BE2C (cell line): ENCODE measurements around the gene ROCK2.
"Not testable (repeated sequence)": the region's sequence is repeated elsewhere in the genome, so short reads cannot be mapped to it uniquely, and the experiment has no call there.

ENCODE experiments used
- DNase-seq: peaks from one replicate; pipeline ENCODE4 v3.0.0-alpha.2; 2020
- H3K27me3 ChIP-seq: fragments of 250-450 bp; sonication (Bioruptor Pico); 2 replicates; pipeline ENCODE4 v1.5.1; 2020; ENCODE audit warnings: mild to moderate bottlenecking
- H3K36me3 ChIP-seq: fragments of 250-450 bp; sonication (Bioruptor Pico); 2 replicates; pipeline ENCODE4 v1.5.1; 2020; ENCODE audit warnings: mild to moderate bottlenecking
- H3K4me1 ChIP-seq: fragments of 250-450 bp; sonication (Bioruptor Pico); 2 replicates; pipeline ENCODE4 v1.5.1; 2020
- H3K4me3 ChIP-seq: 2 replicates; pipeline ENCODE4 v1.5.1; 2011; ENCODE audit warnings: low read depth, low read length
- H3K9me3 ChIP-seq: fragments of 250-450 bp; sonication (Bioruptor Pico); 2 replicates; pipeline ENCODE4 v1.5.1; 2020
- CTCF ChIP-seq: IDR thresholded peaks from 2 replicates; pipeline ENCODE4 v1.5.1; 2012; ENCODE audit warnings: mild to moderate bottlenecking, low read depth, low read length

The ROCK2 gene

GRCh38 chr2:11235583-11235982 lies 108.9 kb downstream of the ROCK2 start:
- no peaks in the 10 kb centered on the region for H3K4me1 ChIP-seq

GRCh38 chr2:11234309-11234708 lies 110.1 kb downstream of the ROCK2 start:
- DNase-seq: no peak

More at GRCh38 chr2:11235583-11235982, 108.9 kb downstream of the ROCK2 start:
- Histone ChIP-seq H3K9me3 (no peaks in the 10 kb centered on the region), H3K36me3 (no peaks in the 10 kb centered on the region), H3K27me3 (no peaks in the 10 kb centered on the region), H3K4me3 (no peak overlapping the region)
- no peak for TF ChIP-seq CTCF
- no peak for DNase-seq

GRCh38 chr2:11231193-11231592 lies 113.2 kb downstream of the ROCK2 start:
- not testable (repeated sequence) for H3K4me3 ChIP-seq, H3K9me3 ChIP-seq, H3K27me3 ChIP-seq, H3K36me3 ChIP-seq, H3K4me1 ChIP-seq, DNase-seq

More at GRCh38 chr2:11234309-11234708, 110.1 kb downstream of the ROCK2 start:
- Histone ChIP-seq H3K4me3 (no peak overlapping the region), H3K27me3 (no peaks in the 10 kb centered on the region), H3K36me3 (no peaks in the 10 kb centered on the region), H3K4me1 (no peaks in the 10 kb centered on the region), H3K9me3 (no peaks in the 10 kb centered on the region)
- TF ChIP-seq CTCF: peak; percentile 25; the same call in 1 of the 2 replicates

GRCh38 chr2:11228692-11229091 lies 115.7 kb downstream of the ROCK2 start:
- Histone ChIP-seq H3K9me3 (no peaks in the 10 kb centered on the region), H3K4me3 (no peak overlapping the region), H3K36me3 (no peaks in the 10 kb centered on the region), H3K27me3 (no peaks in the 10 kb centered on the region), H3K4me1 (no peaks in the 10 kb centered on the region)
- no peak for TF ChIP-seq CTCF
- no peak for DNase-seq

- no peak for DNase-seq
- no peak for TF ChIP-seq CTCF
- H3K27me3 ChIP-seq: no peaks in the 10 kb centered on the region
- H3K4me1 ChIP-seq: no peaks in the 10 kb centered on the region
- no peak overlapping the region for H3K4me3 ChIP-seq
- H3K9me3 ChIP-seq: no peaks in the 10 kb centered on the region
- H3K36me3 ChIP-seq: no peaks in the 10 kb centered on the region
These were observed 116.8 kb downstream of the ROCK2 start for GRCh38 chr2:11227595-11227994.

- no peak for DNase-seq
- no peaks in the 10 kb centered on the region for H3K4me1 ChIP-seq
- no peak overlapping the region for H3K4me3 ChIP-seq
These were observed 119.5 kb downstream of the ROCK2 start for GRCh38 chr2:11224887-11225286.

More at GRCh38 chr2:11224887-11225286, 119.5 kb downstream of the ROCK2 start:
- TF ChIP-seq CTCF: no peak
- H3K9me3 ChIP-seq: no peaks in the 10 kb centered on the region
- peaks cover 4% of the 10 kb centered on the region for H3K36me3 ChIP-seq
- H3K27me3 ChIP-seq: no peaks in the 10 kb centered on the region
